Measurements from ENCODE around the gene FERMT3. TPM values are rescaled to one million over a fixed set of nuclear protein-coding genes. Genes with fewer than 3 reads are reported as not detected.
A peak's percentile ranks its signal among the peaks of the same experiment; 100 is the strongest.

Gene FERMT3
- total and polyA plus RNA-seq, 2 of the 13 experiments (the other 11 are each of a cell fraction or from before 2014, with no cell fraction given), result 0.29 TPM; not detected in 1

- TF ChIP-seq RERE (CRISPR knock-in tag; IDR thresholded peaks at IDR 0.05; ENCODE audit: low read depth), result no peak
- peak; percentile 66; the same call in 1 of the 2 replicates for TF ChIP-seq ZNF335 (CRISPR knock-in tag; IDR thresholded peaks at IDR 0.05)
- TF ChIP-seq NONO (IDR thresholded peaks at IDR 0.05), result no peak
- TF ChIP-seq NONO (CRISPR knock-in tag; conservative IDR thresholded peaks at IDR 0.05), result no peak; the same call in 1 of the 2 replicates
- no peak for TF ChIP-seq DNMT3B (CRISPR knock-in tag; conservative IDR thresholded peaks at IDR 0.05)
- TF ChIP-seq FOXP1 (IDR thresholded peaks at IDR 0.05), result no peak
- no peak for TF ChIP-seq FOXP1 (CRISPR knock-in tag; IDR thresholded peaks at IDR 0.05)
- TF ChIP-seq ARID3A (IDR thresholded peaks at IDR 0.05; ENCODE audit: low read depth, low read length), result no peak
- TF ChIP-seq TGIF2 (CRISPR knock-in tag; IDR thresholded peaks at IDR 0.05), result no peak
- TF ChIP-seq MTA3 (CRISPR knock-in tag; IDR thresholded peaks at IDR 0.05), result no peak
- TF ChIP-seq STAG1 (CRISPR knock-in tag; IDR thresholded peaks at IDR 0.05), result no peak
- TF ChIP-seq NAIF1 (CRISPR knock-in tag; IDR thresholded peaks at IDR 0.05; ENCODE audit: borderline replicate concordance), result no peak
- TF ChIP-seq ZNF770 (CRISPR knock-in tag; IDR thresholded peaks at IDR 0.05), result no peak
- TF ChIP-seq ZNF451 (CRISPR knock-in tag; IDR thresholded peaks at IDR 0.05), result no peak; the same call in 1 of the 2 replicates
- no peak for TF ChIP-seq ZNF264 (CRISPR knock-in tag; IDR thresholded peaks at IDR 0.05)
- no peak for TF ChIP-seq TRIM22 (IDR thresholded peaks at IDR 0.05)
- no peak for TF ChIP-seq ZNF44 (CRISPR knock-in tag; IDR thresholded peaks at IDR 0.05)
- TF ChIP-seq ZBTB44 (CRISPR knock-in tag; IDR thresholded peaks at IDR 0.05), result no peak
These were observed 40.6 kb downstream of the FERMT3 start, which contains the start of gene PPP1R14B (continued) for GRCh38 chr11:64246871-64247728.
